Tibial nerve (tissue), 4 donors: ENCODE measurements around the gene LATS2. TPM values are rescaled to one million over a fixed set of nuclear protein-coding genes. Genes with fewer than 3 reads are reported as not detected.

Source experiments
- DNase-seq, 2 donors: peaks; one replicate each; pipeline ENCODE4 v3.0.0-alpha.2; 2019; ENCODE audit warnings: low spot score in 2 of 2
- H3K27ac ChIP-seq, 4 donors: fragments of 200-600 bp; sonication (generic) in 3 of 4; one replicate each; pipeline ENCODE4 v1.5.1; 2017 to 2019; ENCODE audit warnings: mild to moderate bottlenecking in 1 of 4
- H3K27me3 ChIP-seq, 2 donors: fragments of 200-600 bp; sonication (generic) in 1 of 2; one replicate each; pipeline versions ENCODE4 v1.5.1 to v1.6.0; 2017 to 2019
- H3K36me3 ChIP-seq, 3 donors: fragments of 200-600 bp; sonication (generic); one replicate each; pipeline ENCODE4 v1.5.1; 2018 to 2019
- H3K4me1 ChIP-seq, 4 donors: fragments of 200-600 bp; sonication (generic) in 3 of 4; one replicate each; pipeline ENCODE4 v1.5.1; 2017 to 2019
- H3K4me3 ChIP-seq, 4 donors: fragments of 200-600 bp; sonication (generic) in 3 of 4; one replicate each; pipeline ENCODE4 v1.5.1; 2017 to 2019; ENCODE audit warnings: mild to moderate bottlenecking in 1 of 4, moderate library complexity in 1 of 4
- H3K9me3 ChIP-seq, 4 donors: fragments of 200-600 bp; sonication (generic) in 3 of 4; one replicate each; pipeline ENCODE4 v1.5.1; 2017 to 2019
- CTCF ChIP-seq, 5 experiments: fragments of 200-600 bp in 3 of 5; fragments of 450-650 bp in 2 of 5; sonication (generic) in 3 of 5; IDR thresholded peaks; one replicate each; pipeline ENCODE4 v1.5.1; 2016 to 2019; ENCODE audit warnings: antibody characterized with exemption in 5 of 5, mild to moderate bottlenecking in 3 of 5, moderate library complexity in 2 of 5
- EP300 ChIP-seq, 2 donors: sonication (generic); formaldehyde crosslinking; IDR thresholded peaks; one replicate each; pipeline ENCODE4 v1.6.1; 2017; ENCODE audit warnings: antibody characterized with exemption in 2 of 2, mild to moderate bottlenecking in 1 of 2
- POLR2A ChIP-seq, 2 donors: fragments of 450-650 bp; IDR thresholded peaks; one replicate each; pipeline ENCODE4 v1.6.1; 2017; ENCODE audit warnings: antibody characterized with exemption in 2 of 2, mild to moderate bottlenecking in 2 of 2, moderate library complexity in 2 of 2
- WGBS, 2 donors: methylation state at CpG; one replicate each; pipeline ENCODE4 v1.1.5; 2018; 5-methylcytosine and 5-hydroxymethylcytosine counted together
- total RNA-seq, 4 donors: library from RNA; depleted of rRNA; stranded (reverse); fragments of >200 nt; gene quantifications; one replicate each; pipeline ENCODE4 v1.1.0, GENCODE V29; 2016

The LATS2 gene
- total RNA-seq, 4 donors from 2014 or later = 40.2 to 49.4 (median 42.3) TPM

GRCh38 chr13:21088534-21088933 is 27.1 kb upstream of the LATS2 start:
- DNase-seq = no peak
- Histone ChIP-seq H3K4me3 (no peak overlapping the region), H3K27me3 (no peaks in the 10 kb centered on the region), H3K9me3 (no peaks in the 10 kb centered on the region), H3K27ac (no peak overlapping the region), H3K36me3 (no peaks in the 10 kb centered on the region), H3K4me1 (no peaks in the 10 kb centered on the region)
- TF ChIP-seq CTCF (IDR thresholded peaks at IDR 0.05) = no peak
- WGBS, 2 donors = 86 to 100% methylated on average over 1 of the region's 1 CpG

GRCh38 chr13:21086929-21087328 is 25.5 kb upstream of the LATS2 start:
- H3K9me3 ChIP-seq = no peaks in the 10 kb centered on the region

GRCh38 chr13:21081926-21082325 is 20.5 kb upstream of the LATS2 start:
- Histone ChIP-seq H3K4me3 (no peak overlapping the region), H3K27ac (no peak overlapping the region), H3K4me1 (peaks cover 0 to 19% (median 4%) of the 10 kb centered on the region in 4 donors), H3K27me3 (no peaks in the 10 kb centered on the region), H3K9me3 (no peaks in the 10 kb centered on the region), H3K36me3 (no peaks in the 10 kb centered on the region)
- 82 to 87% methylated on average over 7 of the region's 7 CpGs for WGBS, 2 donors
- no peak for DNase-seq
- TF ChIP-seq POLR2A (IDR thresholded peaks at IDR 0.05) (no peak), CTCF (IDR thresholded peaks at IDR 0.05) (no peak), EP300 (IDR thresholded peaks at IDR 0.05) (no peak)

More at GRCh38 chr13:21086929-21087328, 25.5 kb upstream of the LATS2 start:
- Histone ChIP-seq H3K4me3 (no peak overlapping the region), H3K4me1 (no peaks in the 10 kb centered on the region), H3K27ac (no peak overlapping the region), H3K36me3 (no peaks in the 10 kb centered on the region), H3K27me3 (no peaks in the 10 kb centered on the region)
- 98 to 99% methylated on average over 2 of the region's 2 CpGs for WGBS, 2 donors
- TF ChIP-seq POLR2A (IDR thresholded peaks at IDR 0.05) (no peak), CTCF (IDR thresholded peaks at IDR 0.05) (no peak), EP300 (IDR thresholded peaks at IDR 0.05) (no peak)
- no peak for DNase-seq

- Histone ChIP-seq H3K27ac (peak overlapping the region in 3 of 4 donors; percentile 48 to 90 (median 88)), H3K36me3 (no peaks in the 10 kb centered on the region), H3K4me1 (peaks cover 0 to 26% (median 4%) of the 10 kb centered on the region in 4 donors), H3K27me3 (no peaks in the 10 kb centered on the region), H3K4me3 (peak overlapping the region in 1 of 4 donors; percentile 29), H3K9me3 (no peaks in the 10 kb centered on the region)
- TF ChIP-seq POLR2A (IDR thresholded peaks at IDR 0.05) = no peak
- no peak for TF ChIP-seq EP300 (IDR thresholded peaks at IDR 0.05)
- no peak for TF ChIP-seq CTCF (IDR thresholded peaks at IDR 0.05)
- WGBS, 2 donors = 39 to 51% methylated on average over 3 of the region's 3 CpGs
- no peak for DNase-seq
Observed at GRCh38 chr13:21080593-21080891, 19.2 kb upstream of the LATS2 start.

GRCh38 chr13:21079761-21080592 is 18.6 kb upstream of the LATS2 start:
- no peak for TF ChIP-seq POLR2A (IDR thresholded peaks at IDR 0.05)
- peak in 1 of 2 donors; percentile 93 for TF ChIP-seq EP300 (IDR thresholded peaks at IDR 0.05)
- Histone ChIP-seq H3K4me3 (peak overlapping the region in 2 of 4 donors; percentile 23 to 29), H3K4me1 (peaks cover 0 to 31% (median 7%) of the 10 kb centered on the region in 4 donors), H3K27ac (peak overlapping the region in 3 of 4 donors; percentile 48 to 90 (median 88)), H3K36me3 (no peaks in the 10 kb centered on the region), H3K27me3 (no peaks in the 10 kb centered on the region), H3K9me3 (no peaks in the 10 kb centered on the region)
- 20 to 25% methylated on average over 14 of the region's 14 CpGs for WGBS, 2 donors
- DNase-seq = peak in 1 of 2 donors; percentile 30
